HEK293T (cell line): ENCODE data around the gene GPR63.
"Not testable (repeated sequence)": the region's sequence is repeated elsewhere in the genome, so short reads cannot be mapped to it uniquely, and the experiment has no call there.

Experiments
- CTCF ChIA-PET: fragments of 350-600 bp; formaldehyde crosslinking; extraction: SDS; loops from one replicate; lab custom pipeline; 2021; ENCODE audit warnings: antibody characterized with exemption, inconsistent platforms; lab: Yijun Ruan, JAX
- POLR2A ChIA-PET: fragments of 350-600 bp; formaldehyde crosslinking; extraction: SDS; loops from one replicate; lab custom pipeline; 2020; ENCODE audit warnings: antibody characterized with exemption, inconsistent platforms; lab: Yijun Ruan, JAX
- DNase-seq: peaks from one replicate; pipeline ENCODE4 v3.0.0; 2012; ENCODE audit warnings: mixed read lengths; ENCODE audit errors: extremely low spot score
- ARNT ChIP-seq: fragments of 450-650 bp; IDR thresholded peaks from 2 replicates; pipeline ENCODE4 v1.6.1; 2017; ENCODE audit warnings: mild to moderate bottlenecking
- BHLHE40 ChIP-seq: fragments of 450-650 bp; IDR thresholded peaks from 2 replicates; pipeline ENCODE4 v1.6.1; 2016; ENCODE audit warnings: mild to moderate bottlenecking, moderate library complexity, borderline replicate concordance
- CTBP1 ChIP-seq: fragments of 450-650 bp; IDR thresholded peaks from 2 replicates; pipeline ENCODE4 v1.6.1; 2016; ENCODE audit warnings: borderline replicate concordance
- ELF4 ChIP-seq: fragments of 450-650 bp; IDR thresholded peaks from 2 replicates; pipeline ENCODE4 v1.6.1; 2017; ENCODE audit warnings: antibody characterized with exemption
- FOXA1 ChIP-seq: fragments of 450-650 bp; IDR thresholded peaks from 2 replicates; pipeline ENCODE4 v1.6.1; 2016; ENCODE audit warnings: mild to moderate bottlenecking
- FOXK2 ChIP-seq: fragments of 450-650 bp; IDR thresholded peaks from 2 replicates; pipeline ENCODE4 v1.6.1; 2016; ENCODE audit warnings: mild to moderate bottlenecking
- FOXM1 ChIP-seq: fragments of 450-650 bp; IDR thresholded peaks from 2 replicates; pipeline ENCODE4 v1.6.1; 2017; ENCODE audit warnings: mild to moderate bottlenecking, borderline replicate concordance
- HDGF ChIP-seq: fragments of 450-650 bp; IDR thresholded peaks from 2 replicates; pipeline ENCODE4 v1.6.1; 2017; ENCODE audit warnings: antibody characterized with exemption, borderline replicate concordance
- L3MBTL2 ChIP-seq: fragments of 450-650 bp; conservative IDR thresholded peaks from 2 replicates; pipeline ENCODE4 v1.6.1; 2016; ENCODE audit warnings: mild to moderate bottlenecking
- LEF1 ChIP-seq: fragments of 450-650 bp; IDR thresholded peaks from 2 replicates; pipeline ENCODE4 v1.6.1; 2017; ENCODE audit warnings: mild to moderate bottlenecking, borderline replicate concordance
- NFRKB ChIP-seq: fragments of 450-650 bp; IDR thresholded peaks from 2 replicates; pipeline ENCODE4 v1.6.1; 2016; ENCODE audit warnings: mild to moderate bottlenecking, moderate library complexity
- PKNOX1 ChIP-seq: fragments of 450-650 bp; IDR thresholded peaks from 2 replicates; pipeline ENCODE4 v1.6.1; 2016
- SP1 ChIP-seq: fragments of 450-650 bp; IDR thresholded peaks from 2 replicates; pipeline ENCODE4 v1.6.1; 2017
- SUZ12 ChIP-seq: fragments of 450-650 bp; IDR thresholded peaks from 2 replicates; pipeline ENCODE4 v1.6.1; 2016; ENCODE audit warnings: mild to moderate bottlenecking
- TARDBP ChIP-seq: fragments of 450-650 bp; IDR thresholded peaks from 2 replicates; pipeline ENCODE4 v1.6.1; 2016
- ZNF384 ChIP-seq: fragments of 450-650 bp; IDR thresholded peaks from 2 replicates; pipeline ENCODE4 v1.6.1; 2016

Gene GPR63

GRCh38 chr6:96837081-96837971 is at the start of gene GPR63:
TSS of gene GPR63 (minus strand) at chr6:96837477. CDS start at chr6:96799731, 37,746 bp downstream.
- ChIA-PET CTCF (no interaction called here), POLR2A (interaction anchor here (0.6 to 1.3 kb wide), 5 partner anchors 48 to 88 kb away, joined by 3 to 5 read pairs (median 4); no protein-coding TSS in a partner anchor)
- DNase-seq = peak; percentile 75
- TF ChIP-seq L3MBTL2 = peak; percentile 76
- TF ChIP-seq CTBP1 = peak; percentile 57; the same call in 1 of the 2 replicates
- TF ChIP-seq ARNT = no peak
- TF ChIP-seq TARDBP = no peak

GRCh38 chr6:96886519-96886918 is 49.2 kb upstream of the GPR63 start:
- no peak for DNase-seq
- CTCF ChIA-PET = no interaction called here
- no peak for TF ChIP-seq FOXK2
- POLR2A ChIA-PET = no interaction called here

- peak; percentile 46; the same call in 1 of the 2 replicates for TF ChIP-seq ZNF384
- CTCF ChIA-PET = interaction anchor here (0.6 kb wide), 1 partner anchor 47 kb away, joined by 3 read pairs; no protein-coding TSS in a partner anchor
- POLR2A ChIA-PET = interaction anchor here (0.7 to 1.6 kb wide), 2 partner anchors 12 to 47 kb away, joined by 4 to 7 read pairs; partner anchors contain the start of gene NDUFAF4
- DNase-seq = not testable (repeated sequence)
Observed at GRCh38 chr6:96885187-96885631, 47.9 kb upstream of the GPR63 start.

GRCh38 chr6:96878143-96878542 is 40.9 kb upstream of the GPR63 start:
- ChIA-PET CTCF (interaction anchor here (1.2 kb wide), 1 partner anchor 9 kb away, joined by 3 read pairs; no protein-coding TSS in a partner anchor), POLR2A (interaction anchor here (1.5 kb wide), 1 partner anchor 19 kb away, joined by 3 read pairs; no protein-coding TSS in a partner anchor)
- TF ChIP-seq PKNOX1 (no peak), FOXK2 (no peak), BHLHE40 (no peak), ARNT (no peak), LEF1 (no peak), SUZ12 (no peak), FOXA1 (no peak), HDGF (no peak), ZNF384 (no peak), SP1 (no peak), CTBP1 (no peak), ELF4 (no peak), L3MBTL2 (no peak), FOXM1 (no peak), TARDBP (no peak), NFRKB (no peak)
- DNase-seq = no peak

GRCh38 chr6:96876886-96877545 is 39.7 kb upstream of the GPR63 start:
- no peak for DNase-seq
- ChIA-PET POLR2A (interaction anchor here (1.5 kb wide), 1 partner anchor 20 kb away, joined by 3 read pairs; no protein-coding TSS in a partner anchor), CTCF (no interaction called here)
- no peak for TF ChIP-seq ZNF384
- TF ChIP-seq BHLHE40 = no peak
- no peak for TF ChIP-seq SP1
- TF ChIP-seq SUZ12 = no peak
- no peak for TF ChIP-seq ARNT

GRCh38 chr6:96872976-96873375 is 35.7 kb upstream of the GPR63 start:
- ChIA-PET POLR2A (no interaction called here), CTCF (no interaction called here)
- no peak for DNase-seq
- TF ChIP-seq TARDBP (no peak), CTBP1 (no peak), NFRKB (no peak), ARNT (no peak), HDGF (no peak), FOXM1 (no peak), SUZ12 (no peak), ELF4 (no peak), PKNOX1 (no peak), BHLHE40 (no peak), FOXK2 (no peak), LEF1 (no peak), L3MBTL2 (no peak), ZNF384 (no peak), SP1 (no peak), FOXA1 (no peak)
